Esophagus muscularis mucosa (tissue), 3 donors: ENCODE data around the gene TESK2.

Experiments
- POLR2AphosphoS5 ChIP-seq, 2 donors: sonication (generic); formaldehyde crosslinking; IDR thresholded peaks; one replicate each; pipeline ENCODE4 v1.6.1; 2017; ENCODE audit warnings: antibody characterized with exemption in 2 of 2
- TF ChIP-seq, protein P1 (sequence below), 3 experiments: fragments of 200-600 bp in 2 of 3; fragments of 450-650 bp in 1 of 3; sonication (generic) in 2 of 3; IDR thresholded peaks; one replicate each; pipeline ENCODE4 v1.5.1; 2017 to 2019; ENCODE audit warnings: antibody characterized with exemption in 3 of 3, mild to moderate bottlenecking in 2 of 3, moderate library complexity in 1 of 3

DNA sequence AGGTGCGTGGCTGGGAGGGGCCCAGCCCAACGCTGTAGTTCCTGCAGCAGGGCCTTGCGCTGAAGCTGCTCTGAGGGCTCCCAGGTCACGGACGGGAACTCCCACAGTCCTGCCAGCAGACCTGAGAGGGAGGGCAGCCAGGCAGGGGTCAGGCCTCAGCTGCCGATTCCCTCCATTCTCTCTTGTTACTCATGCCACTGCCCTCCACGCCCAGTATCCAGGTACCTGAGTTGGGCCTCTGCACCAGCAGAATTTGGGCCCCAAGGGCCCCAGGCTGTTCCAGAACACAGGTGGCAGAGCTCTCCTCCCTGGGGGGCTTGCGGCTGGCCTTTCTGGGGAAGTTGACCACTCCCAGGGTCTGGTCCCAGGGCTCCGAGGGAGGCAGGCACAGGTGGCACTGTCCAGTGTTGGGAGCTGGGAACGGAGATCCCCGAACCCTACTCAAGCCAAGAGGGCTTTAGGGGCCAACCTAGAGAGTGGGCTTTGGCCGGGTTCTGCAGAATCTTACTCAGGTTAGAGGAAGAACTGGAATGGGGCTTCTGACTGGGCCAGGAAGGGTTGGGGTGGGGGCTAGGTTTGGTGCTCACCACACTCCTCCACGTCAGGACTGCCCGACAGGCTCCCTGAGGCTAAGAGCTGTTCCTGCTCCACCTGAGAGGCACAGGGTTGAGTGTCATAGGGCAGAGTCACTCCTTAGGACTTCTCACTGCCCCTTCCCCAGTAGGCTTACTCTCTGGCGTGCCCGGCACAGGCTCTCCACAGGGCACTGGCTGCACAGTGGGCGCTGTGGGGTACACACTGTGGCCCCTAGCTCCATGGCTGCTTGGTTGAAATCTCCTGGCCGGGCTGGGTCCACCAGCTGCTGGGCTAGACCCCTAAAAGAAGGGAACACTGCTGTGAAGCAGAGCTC is 159.3 kb downstream of the TESK2 start:
- no peak for TF ChIP-seq POLR2AphosphoS5 (IDR thresholded peaks at IDR 0.05)
- TF ChIP-seq, protein P1, sequence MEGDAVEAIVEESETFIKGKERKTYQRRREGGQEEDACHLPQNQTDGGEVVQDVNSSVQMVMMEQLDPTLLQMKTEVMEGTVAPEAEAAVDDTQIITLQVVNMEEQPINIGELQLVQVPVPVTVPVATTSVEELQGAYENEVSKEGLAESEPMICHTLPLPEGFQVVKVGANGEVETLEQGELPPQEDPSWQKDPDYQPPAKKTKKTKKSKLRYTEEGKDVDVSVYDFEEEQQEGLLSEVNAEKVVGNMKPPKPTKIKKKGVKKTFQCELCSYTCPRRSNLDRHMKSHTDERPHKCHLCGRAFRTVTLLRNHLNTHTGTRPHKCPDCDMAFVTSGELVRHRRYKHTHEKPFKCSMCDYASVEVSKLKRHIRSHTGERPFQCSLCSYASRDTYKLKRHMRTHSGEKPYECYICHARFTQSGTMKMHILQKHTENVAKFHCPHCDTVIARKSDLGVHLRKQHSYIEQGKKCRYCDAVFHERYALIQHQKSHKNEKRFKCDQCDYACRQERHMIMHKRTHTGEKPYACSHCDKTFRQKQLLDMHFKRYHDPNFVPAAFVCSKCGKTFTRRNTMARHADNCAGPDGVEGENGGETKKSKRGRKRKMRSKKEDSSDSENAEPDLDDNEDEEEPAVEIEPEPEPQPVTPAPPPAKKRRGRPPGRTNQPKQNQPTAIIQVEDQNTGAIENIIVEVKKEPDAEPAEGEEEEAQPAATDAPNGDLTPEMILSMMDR (IDR thresholded peaks at IDR 0.05): no peak
